Neural progenitor cell (in vitro differentiated cells): ENCODE measurements around the gene SPDYC.

ENCODE experiments used
- EZH2 ChIP-seq: fragments of 200-600 bp; sonication (generic); IDR thresholded peaks from 2 replicates; pipeline ENCODE4 v1.6.1; 2017; ENCODE audit warnings: antibody characterized with exemption, mild to moderate bottlenecking, moderate library complexity
- TF ChIP-seq, protein P1 (sequence below): fragments of 200-600 bp; sonication (generic); IDR thresholded peaks from 2 replicates; pipeline ENCODE4 v1.5.1; 2017; ENCODE audit warnings: antibody characterized with exemption, mild to moderate bottlenecking

DNA sequence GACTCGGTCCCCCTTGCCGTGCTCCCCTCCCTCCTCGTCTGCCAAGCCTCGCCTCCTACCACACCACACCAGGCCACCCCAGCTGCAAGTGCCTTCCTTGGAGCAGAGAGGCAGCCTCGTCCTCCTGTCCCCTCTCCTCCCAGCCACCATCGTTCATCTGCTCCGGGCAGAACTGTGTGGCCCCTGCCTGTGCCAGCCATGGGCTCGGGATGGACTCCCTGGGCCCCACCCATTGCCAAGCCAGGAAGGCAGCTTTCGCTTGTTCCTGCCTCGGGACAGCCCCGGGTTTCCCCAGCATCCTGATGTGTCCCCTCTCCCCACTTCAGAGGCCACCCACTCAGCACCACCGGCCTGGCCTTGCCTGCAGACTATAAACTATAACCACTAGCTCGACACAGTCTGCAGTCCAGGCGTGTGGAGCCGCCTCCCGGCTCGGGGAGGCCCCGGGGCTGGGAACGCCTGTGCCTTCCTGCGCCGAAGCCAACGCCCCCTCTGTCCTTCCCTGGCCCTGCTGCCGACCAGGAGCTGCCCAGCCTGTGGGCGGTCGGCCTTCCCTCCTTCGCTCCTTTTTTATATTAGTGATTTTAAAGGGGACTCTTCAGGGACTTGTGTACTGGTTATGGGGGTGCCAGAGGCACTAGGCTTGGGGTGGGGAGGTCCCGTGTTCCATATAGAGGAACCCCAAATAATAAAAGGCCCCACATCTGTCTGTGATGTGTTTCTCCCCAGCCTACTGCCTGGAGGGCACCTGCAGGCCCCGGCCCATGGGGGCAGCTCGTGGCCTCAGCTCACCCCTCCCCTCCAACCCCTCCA is 41.5 kb downstream of the SPDYC start:
- TF ChIP-seq, protein P1, sequence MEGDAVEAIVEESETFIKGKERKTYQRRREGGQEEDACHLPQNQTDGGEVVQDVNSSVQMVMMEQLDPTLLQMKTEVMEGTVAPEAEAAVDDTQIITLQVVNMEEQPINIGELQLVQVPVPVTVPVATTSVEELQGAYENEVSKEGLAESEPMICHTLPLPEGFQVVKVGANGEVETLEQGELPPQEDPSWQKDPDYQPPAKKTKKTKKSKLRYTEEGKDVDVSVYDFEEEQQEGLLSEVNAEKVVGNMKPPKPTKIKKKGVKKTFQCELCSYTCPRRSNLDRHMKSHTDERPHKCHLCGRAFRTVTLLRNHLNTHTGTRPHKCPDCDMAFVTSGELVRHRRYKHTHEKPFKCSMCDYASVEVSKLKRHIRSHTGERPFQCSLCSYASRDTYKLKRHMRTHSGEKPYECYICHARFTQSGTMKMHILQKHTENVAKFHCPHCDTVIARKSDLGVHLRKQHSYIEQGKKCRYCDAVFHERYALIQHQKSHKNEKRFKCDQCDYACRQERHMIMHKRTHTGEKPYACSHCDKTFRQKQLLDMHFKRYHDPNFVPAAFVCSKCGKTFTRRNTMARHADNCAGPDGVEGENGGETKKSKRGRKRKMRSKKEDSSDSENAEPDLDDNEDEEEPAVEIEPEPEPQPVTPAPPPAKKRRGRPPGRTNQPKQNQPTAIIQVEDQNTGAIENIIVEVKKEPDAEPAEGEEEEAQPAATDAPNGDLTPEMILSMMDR, result no peak
- no peak for TF ChIP-seq EZH2
